Neural progenitor cell (in vitro differentiated cells): ENCODE measurements around the gene CSF3R. TPM values are rescaled to one million over a fixed set of nuclear protein-coding genes. Genes with fewer than 3 reads are reported as not detected.
A peak's percentile ranks its signal among the peaks of the same experiment; 100 is the strongest.

ENCODE experiments used
- DNase-seq: peaks from one replicate; pipeline ENCODE4 v3.0.0-alpha.2; 2016; ENCODE audit warnings: low spot score
- H2AFZ ChIP-seq: fragments of 200-600 bp; sonication (generic); replicated peaks from 2 replicates; pipeline ENCODE4 v1.6.1; 2016; ENCODE audit warnings: antibody characterized with exemption
- H3F3A ChIP-seq: fragments of 200-600 bp; sonication (generic); 2 replicates; pipeline ENCODE4 v1.6.1; 2016; ENCODE audit warnings: antibody characterized with exemption, low read depth
- H3K27ac ChIP-seq: fragments of 200-600 bp; sonication (generic); 2 replicates; pipeline ENCODE4 v1.5.1; 2016; ENCODE audit warnings: mild to moderate bottlenecking
- H3K27me3 ChIP-seq: fragments of 200-600 bp; sonication (generic); 2 replicates; pipeline ENCODE4 v1.6.1; 2016; ENCODE audit warnings: mild to moderate bottlenecking, moderate library complexity
- H3K36me3 ChIP-seq: fragments of 200-600 bp; sonication (generic); 2 replicates; pipeline ENCODE4 v1.5.1; 2016
- H3K4me1 ChIP-seq: fragments of 200-600 bp; sonication (generic); 2 replicates; pipeline ENCODE4 v1.6.1; 2016; ENCODE audit warnings: mixed run types
- H3K4me2 ChIP-seq: fragments of 200-600 bp; sonication (generic); 2 replicates; pipeline ENCODE4 v1.6.1; 2016
- H3K4me3 ChIP-seq: fragments of 200-600 bp; sonication (generic); 2 replicates; pipeline ENCODE4 v1.5.1; 2016
- H3K79me2 ChIP-seq: fragments of 200-600 bp; sonication (generic); 2 replicates; pipeline ENCODE4 v1.6.1; 2016; ENCODE audit warnings: low read depth
- H3K9ac ChIP-seq: fragments of 200-600 bp; sonication (generic); 2 replicates; pipeline ENCODE4 v1.6.1; 2016
- H3K9me3 ChIP-seq: fragments of 200-600 bp; sonication (generic); 2 replicates; pipeline ENCODE4 v1.5.1; 2016; ENCODE audit warnings: low read depth
- H4K20me1 ChIP-seq: fragments of 200-600 bp; sonication (generic); 2 replicates; pipeline ENCODE4 v1.6.1; 2016; ENCODE audit warnings: low read depth
- H3K27ac Mint-ChIP-seq: 3 replicates; pipeline ENCODE4 v1.8.0; 2021; ENCODE audit warnings: mixed read lengths
- H3K27me3 Mint-ChIP-seq: 2 replicates; pipeline ENCODE4 v1.8.0; 2022; ENCODE audit warnings: low read depth, mild to moderate bottlenecking, inconsistent platforms, moderate library complexity, mixed read lengths; ENCODE audit not compliant: insufficient read depth
- H3K36me3 Mint-ChIP-seq: 3 replicates; pipeline ENCODE4 v1.8.0; 2021; ENCODE audit warnings: mixed read lengths
- H3K4me1 Mint-ChIP-seq: 3 replicates; pipeline ENCODE4 v1.8.0; 2021; ENCODE audit warnings: mixed read lengths
- H3K4me3 Mint-ChIP-seq: 3 replicates; pipeline ENCODE4 v1.8.0; 2021; ENCODE audit warnings: mild to moderate bottlenecking, moderate library complexity, mixed read lengths
- H3K9me3 Mint-ChIP-seq: 3 replicates; pipeline ENCODE4 v1.8.0; 2020; ENCODE audit warnings: mixed read lengths
- CTCF ChIP-seq: fragments of 200-600 bp; sonication (generic); IDR thresholded peaks from 2 replicates; pipeline ENCODE4 v1.5.1; 2017; ENCODE audit warnings: antibody characterized with exemption, mild to moderate bottlenecking
- EZH2 ChIP-seq: fragments of 200-600 bp; sonication (generic); IDR thresholded peaks from 2 replicates; pipeline ENCODE4 v1.6.1; 2017; ENCODE audit warnings: antibody characterized with exemption, mild to moderate bottlenecking, moderate library complexity
- EZH2phosphoT487 ChIP-seq: fragments of 200-600 bp; sonication (generic); IDR thresholded peaks from 2 replicates; pipeline ENCODE4 v1.6.1; 2017; ENCODE audit warnings: antibody characterized with exemption
- total RNA-seq: library from RNA; depleted of rRNA; stranded (reverse); fragments of >200 nt; gene quantifications from 2 replicates; pipeline ENCODE4 v1.2.3, GENCODE V29; 2015; ENCODE audit warnings: low replicate concordance

CSF3R gene
- total RNA-seq, 1 donor from 2014 or later = not detected

DNA sequence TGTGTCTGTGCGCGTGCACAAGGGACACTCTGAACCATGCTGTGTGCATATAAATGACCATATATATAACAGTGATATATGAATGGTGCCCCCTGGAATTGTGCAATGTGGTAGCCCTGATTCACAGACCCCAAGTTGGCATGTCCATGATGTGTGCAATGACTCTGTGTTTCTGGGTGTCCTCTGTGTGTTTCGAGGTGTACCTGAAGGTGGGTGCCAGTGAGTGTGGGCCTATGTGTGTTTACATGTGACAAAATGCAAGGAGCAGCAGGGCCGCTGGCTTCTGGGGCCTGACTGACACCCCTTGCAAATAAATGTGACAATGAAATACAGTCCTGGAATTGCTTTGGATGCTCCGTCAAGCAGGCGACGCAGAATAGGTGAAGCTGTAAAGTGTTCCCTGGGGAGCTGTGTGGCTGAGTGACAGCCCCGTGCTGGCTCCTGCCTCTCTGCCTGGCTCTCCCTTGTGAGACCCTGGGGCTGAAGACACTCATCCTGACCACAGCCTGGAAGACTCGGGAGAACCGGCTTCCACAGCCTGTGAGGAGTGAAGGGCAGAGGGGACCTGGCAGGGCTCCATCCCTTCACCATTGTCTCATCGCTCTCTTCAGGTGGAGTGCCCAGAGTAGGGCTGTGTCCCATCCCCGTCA lies 38.2 kb upstream of the CSF3R start:
- H3K4me3 Mint-ChIP-seq = no peak overlapping the region
- Histone ChIP-seq H3K9me3 (no peaks in the 10 kb centered on the region), H3K9ac (no peak overlapping the region), H3K27me3 (no peaks in the 10 kb centered on the region), H3K4me1 (peaks cover 24% of the 10 kb centered on the region), H3K79me2 (no peaks in the 10 kb centered on the region), H2AFZ (no peak overlapping the region), H4K20me1 (no peaks in the 10 kb centered on the region), H3F3A (peaks cover 16% of the 10 kb centered on the region), H3K4me3 (no peak overlapping the region), H3K36me3 (no peaks in the 10 kb centered on the region), H3K4me2 (no peak overlapping the region), H3K27ac (no peak overlapping the region)
- H3K4me1 Mint-ChIP-seq = peaks cover 14% of the 10 kb centered on the region
- H3K36me3 Mint-ChIP-seq = no peaks in the 10 kb centered on the region
- TF ChIP-seq CTCF (no peak), EZH2 (no peak), EZH2phosphoT487 (no peak)
- no peaks in the 10 kb centered on the region for H3K9me3 Mint-ChIP-seq
- H3K27ac Mint-ChIP-seq = peak overlapping the region; percentile 62
- no peak for DNase-seq
- H3K27me3 Mint-ChIP-seq = peaks cover 3% of the 10 kb centered on the region

- no peaks in the 10 kb centered on the region for H4K20me1 ChIP-seq
- DNase-seq = peak; percentile 29
- peak overlapping the region; percentile 37 for H3K27ac Mint-ChIP-seq
- H3K4me1 Mint-ChIP-seq = peaks cover 14% of the 10 kb centered on the region
- H3K9ac ChIP-seq = no peak overlapping the region
- no peak for TF ChIP-seq EZH2phosphoT487
- TF ChIP-seq EZH2 = no peak
- TF ChIP-seq CTCF = no peak
- H3K9me3 ChIP-seq = no peaks in the 10 kb centered on the region
- no peaks in the 10 kb centered on the region for H3K79me2 ChIP-seq
- no peak overlapping the region for H3K4me3 Mint-ChIP-seq
- H3K9me3 Mint-ChIP-seq = no peaks in the 10 kb centered on the region
- H3K27ac ChIP-seq = peak overlapping the region; percentile 35
- H3K27me3 Mint-ChIP-seq = peaks cover 3% of the 10 kb centered on the region
- H3K27me3 ChIP-seq = no peaks in the 10 kb centered on the region
- peaks cover 16% of the 10 kb centered on the region for H3F3A ChIP-seq
- H2AFZ ChIP-seq = no peak overlapping the region
- no peaks in the 10 kb centered on the region for H3K36me3 ChIP-seq
- peaks cover 24% of the 10 kb centered on the region for H3K4me1 ChIP-seq
- H3K4me2 ChIP-seq = no peak overlapping the region
- no peaks in the 10 kb centered on the region for H3K36me3 Mint-ChIP-seq
- no peak overlapping the region for H3K4me3 ChIP-seq
These were observed 37.3 kb upstream of the CSF3R start for GRCh38 chr1:36520056-36520455.

- DNase-seq = no peak
- Histone ChIP-seq H3K9ac (no peak overlapping the region), H2AFZ (no peak overlapping the region), H3K4me3 (no peak overlapping the region), H3F3A (peaks cover 16% of the 10 kb centered on the region), H3K27me3 (no peaks in the 10 kb centered on the region), H3K4me1 (peaks cover 30% of the 10 kb centered on the region), H4K20me1 (no peaks in the 10 kb centered on the region), H3K4me2 (no peak overlapping the region), H3K27ac (no peak overlapping the region), H3K9me3 (no peaks in the 10 kb centered on the region), H3K79me2 (no peaks in the 10 kb centered on the region), H3K36me3 (no peaks in the 10 kb centered on the region)
- H3K36me3 Mint-ChIP-seq = no peaks in the 10 kb centered on the region
- H3K4me1 Mint-ChIP-seq = peaks cover 20% of the 10 kb centered on the region
- peak overlapping the region; percentile 27 for H3K27ac Mint-ChIP-seq
- no peak overlapping the region for H3K4me3 Mint-ChIP-seq
- no peak for TF ChIP-seq EZH2phosphoT487
- no peak for TF ChIP-seq EZH2
- no peak for TF ChIP-seq CTCF
- H3K9me3 Mint-ChIP-seq = no peaks in the 10 kb centered on the region
- H3K27me3 Mint-ChIP-seq = peaks cover 3% of the 10 kb centered on the region
These were observed 34.5 kb upstream of the CSF3R start for GRCh38 chr1:36517011-36517771.
